C4-2B (cell line): ENCODE results near the gene MPZL2.

Experiments
- CTCF ChIP-seq: fragments of 450-650 bp; conservative IDR thresholded peaks from 2 replicates; pipeline ENCODE4 v1.5.1; 2017; ENCODE audit warnings: mild to moderate bottlenecking
- ZFX ChIP-seq: fragments of 450-650 bp; IDR thresholded peaks from 2 replicates; pipeline ENCODE4 v1.6.1; 2017

GRCh38 chr11:118286545-118286944, 22.4 kb upstream of the MPZL2 start:
- TF ChIP-seq CTCF (no peak), ZFX (no peak)
